ENCODE measurements around the gene BLOC1S6. TPM values are rescaled to one million over a fixed set of nuclear protein-coding genes. Genes with fewer than 3 reads are reported as not detected.

Gene BLOC1S6
- total and polyA plus RNA-seq, 2 of the 8 experiments (the other 6 are each of a cell fraction or from before 2014, with no cell fraction given): 4.5 to 28.8 TPM

DNA sequence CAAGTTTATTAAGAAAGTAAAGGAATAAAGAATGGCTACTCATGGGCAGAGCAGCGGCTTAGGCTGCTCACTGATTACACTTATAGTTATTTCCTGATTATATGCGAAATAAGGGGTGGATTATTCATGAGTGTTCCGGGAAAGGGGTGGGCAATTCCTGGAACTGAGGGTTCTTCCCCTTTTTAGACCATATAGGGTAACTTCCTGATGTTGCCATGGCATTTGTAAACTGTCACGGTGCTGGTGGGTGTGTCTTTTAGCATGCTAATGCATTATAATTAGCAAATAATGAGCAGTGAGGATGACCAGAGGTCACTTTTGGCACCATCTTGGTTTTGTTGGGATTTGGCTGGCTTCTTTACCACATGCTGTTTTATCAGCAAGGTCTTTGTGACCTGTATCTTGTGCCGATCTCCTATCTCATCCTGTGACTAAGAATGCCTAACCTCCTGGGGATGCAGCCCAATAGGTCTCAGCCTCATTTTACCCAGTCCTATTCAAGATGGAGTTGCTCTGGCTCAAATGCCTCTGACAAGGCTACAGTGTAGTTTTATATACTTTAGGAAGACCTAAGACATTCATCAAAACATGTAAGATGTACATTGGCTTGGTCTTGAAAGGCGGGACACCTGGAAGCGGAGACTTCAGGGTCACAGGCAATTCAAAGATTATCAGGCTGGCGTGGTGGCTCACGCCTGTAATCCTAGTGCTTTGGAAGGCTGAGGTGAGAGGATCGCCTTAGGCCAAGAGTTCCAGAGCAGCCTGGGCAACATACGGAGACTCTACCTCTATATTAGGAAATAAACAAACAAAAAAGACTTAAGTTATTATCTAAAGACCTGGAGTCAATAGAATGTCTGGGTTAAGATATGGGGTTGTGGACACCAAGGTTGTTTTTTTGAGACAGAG is 3.2 kb upstream of the BLOC1S6 start (continued):
- TF ChIP-seq SP2 (IDR thresholded peaks at IDR 0.05; ENCODE audit: low read length) (no peak), JUN (IDR thresholded peaks at IDR 0.05; ENCODE audit: low read depth, low read length) (no peak), CBX8 (IDR thresholded peaks at IDR 0.05; ENCODE audit: borderline replicate concordance, low read depth, low read length) (no peak), TAF1 (IDR thresholded peaks at IDR 0.05; ENCODE audit: low read depth, low read length) (no peak)

Data from H1 (cell line).